ENCODE data around the gene AUTS2.

- TF ChIP-seq CTCF (IDR thresholded peaks at IDR 0.05) (no peak), POLR2A (IDR thresholded peaks at IDR 0.05) (no peak)
These were observed 14.7 kb downstream of the AUTS2 start for GRCh38 chr7:69612981-69613380.

Measured in thyroid gland (tissue), 4 donors.